NCI-H510A treated with DMSO at 0.1 percent for 48 hours (cell line): ENCODE results near the gene SERPINE2.

ENCODE experiments used
- DNase-seq: peaks from one replicate; lab custom pipeline; 2025; lab: John Stamatoyannopoulos, UW

SERPINE2 gene, protein sequence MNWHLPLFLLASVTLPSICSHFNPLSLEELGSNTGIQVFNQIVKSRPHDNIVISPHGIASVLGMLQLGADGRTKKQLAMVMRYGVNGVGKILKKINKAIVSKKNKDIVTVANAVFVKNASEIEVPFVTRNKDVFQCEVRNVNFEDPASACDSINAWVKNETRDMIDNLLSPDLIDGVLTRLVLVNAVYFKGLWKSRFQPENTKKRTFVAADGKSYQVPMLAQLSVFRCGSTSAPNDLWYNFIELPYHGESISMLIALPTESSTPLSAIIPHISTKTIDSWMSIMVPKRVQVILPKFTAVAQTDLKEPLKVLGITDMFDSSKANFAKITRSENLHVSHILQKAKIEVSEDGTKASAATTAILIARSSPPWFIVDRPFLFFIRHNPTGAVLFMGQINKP

DNA sequence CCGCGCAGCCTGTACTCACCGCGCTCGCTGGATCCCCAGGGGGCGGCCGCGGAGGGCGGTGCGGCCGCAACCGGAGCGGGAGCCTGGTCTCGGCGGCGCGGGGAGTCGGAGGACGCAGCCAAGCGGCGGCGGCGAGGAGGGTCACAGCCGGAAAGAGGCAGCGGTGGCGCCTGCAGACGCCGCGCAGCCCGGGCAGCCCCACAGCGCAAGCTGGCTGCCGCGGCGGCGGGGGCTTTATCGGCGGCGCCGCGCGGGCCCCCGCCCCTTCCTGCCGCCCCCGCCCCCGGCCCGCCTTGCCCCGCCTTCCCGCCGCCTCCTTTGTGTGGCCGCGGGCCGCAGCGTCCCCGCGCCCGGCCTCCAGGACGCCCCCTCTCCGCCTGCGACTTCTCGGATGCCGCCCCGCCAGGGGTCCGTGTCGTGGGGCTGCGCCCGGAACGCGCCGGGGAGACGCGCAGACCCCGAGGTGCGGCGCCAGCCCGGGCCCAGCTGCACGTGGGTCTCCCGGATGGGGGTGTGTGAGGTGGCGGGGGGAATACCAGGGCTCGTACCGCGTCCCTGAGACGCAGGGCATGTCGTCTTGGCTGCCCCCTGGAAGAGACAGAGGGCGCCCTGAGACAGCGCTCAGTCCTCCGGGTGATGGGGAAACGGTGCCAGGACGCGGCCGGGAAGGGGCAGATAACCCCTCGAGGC, at the start of gene SERPINE2:
TSS of gene SERPINE2 (minus strand) at position 207 of the 690 bp plus-strand sequence. CDS start 37,386 bp downstream, outside the sequence.
- DNase-seq, result peak; percentile 32

GRCh38 chr2:224086226-224086914, 47.3 kb upstream of the SERPINE2 start:
- DNase-seq, result no peak

DNA sequence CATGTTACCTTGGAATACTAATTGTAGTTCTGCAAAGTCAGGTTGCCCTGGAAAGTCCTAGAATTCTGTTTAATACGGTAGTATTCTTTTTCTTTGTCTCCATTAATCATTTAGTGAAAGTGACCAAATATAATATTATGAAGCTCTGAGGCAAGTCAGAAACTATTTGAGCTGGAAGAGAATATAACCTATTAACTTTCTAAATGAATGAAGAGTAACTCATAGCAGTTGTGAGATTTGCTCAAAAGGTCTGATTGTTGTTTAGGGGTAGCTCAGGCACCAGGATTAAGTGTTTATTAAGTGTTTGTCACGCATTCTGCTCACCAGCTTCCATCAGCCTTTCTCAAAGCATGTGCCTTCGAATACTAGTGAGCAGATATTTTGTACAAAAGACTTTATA, 46.7 kb upstream of the SERPINE2 start:
- DNase-seq, result no peak

DNA sequence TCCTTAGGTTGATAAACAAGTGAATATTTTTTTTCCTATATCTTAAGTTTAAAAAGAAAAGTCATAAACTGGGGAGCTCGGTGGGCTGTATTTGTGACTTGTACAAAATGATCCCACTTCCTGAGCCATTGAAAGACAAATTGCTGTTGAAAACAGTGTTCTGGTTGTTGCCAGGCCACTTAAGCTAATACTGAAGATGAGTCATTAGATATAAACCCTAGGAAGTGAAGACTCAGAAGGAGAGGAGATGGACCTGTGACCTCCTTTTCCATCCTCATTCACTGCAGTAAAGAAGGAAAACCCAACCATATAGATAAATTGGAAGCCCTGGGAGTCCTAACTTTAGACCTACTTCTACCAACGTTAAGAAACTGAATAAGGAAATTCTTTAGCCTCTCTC, 46.2 kb upstream of the SERPINE2 start:
- DNase-seq, result no peak

DNA sequence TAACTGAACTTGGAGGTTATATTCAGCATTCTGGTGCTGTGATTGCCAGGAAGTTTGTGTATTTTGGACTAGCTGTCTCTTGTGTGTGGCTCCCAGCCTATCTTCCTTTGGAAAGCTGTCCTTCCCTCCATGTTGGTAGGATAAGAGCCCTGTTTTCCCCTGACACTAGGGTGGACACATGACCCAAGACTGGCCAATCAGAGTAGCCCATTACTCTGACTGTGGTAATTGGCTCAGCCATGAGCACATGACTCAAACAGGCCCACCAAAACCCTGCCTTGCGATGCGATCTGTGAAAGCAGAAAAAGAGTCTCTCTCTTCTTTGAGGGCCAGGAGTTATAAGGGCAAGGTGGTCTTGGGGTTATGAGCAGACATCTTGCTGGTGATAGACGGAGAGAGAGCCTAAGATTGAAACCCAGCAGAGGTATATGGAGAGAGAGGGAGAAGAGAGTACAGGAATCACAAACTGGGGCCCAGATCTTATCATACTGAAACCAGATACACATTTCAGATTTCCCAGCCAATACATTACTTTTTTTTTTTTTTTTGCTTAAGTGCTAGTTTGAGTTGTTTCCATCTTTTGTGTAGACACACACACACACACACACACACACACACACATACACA, 45.3 kb upstream of the SERPINE2 start:
- DNase-seq, result no peak

DNA sequence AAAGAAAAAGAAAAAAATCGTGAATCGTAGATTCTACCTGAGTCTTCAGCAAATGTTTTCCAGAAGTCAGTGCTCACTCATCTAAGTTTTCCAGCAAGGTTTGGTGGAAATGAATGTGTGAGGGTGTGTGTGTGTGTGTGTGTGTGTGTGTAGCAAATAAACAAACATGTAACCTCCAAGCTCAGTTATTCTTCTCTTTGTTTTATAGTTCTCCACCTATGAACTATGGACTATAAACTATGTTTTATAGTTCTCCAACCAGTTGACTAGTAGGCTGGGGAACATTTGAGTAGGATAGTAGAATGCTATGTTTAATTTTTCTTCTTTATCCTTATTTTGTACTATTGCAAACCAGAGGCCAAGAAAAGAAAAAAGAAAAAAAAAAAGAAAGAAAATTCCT, 44.6 kb upstream of the SERPINE2 start:
- DNase-seq, result no peak

DNA sequence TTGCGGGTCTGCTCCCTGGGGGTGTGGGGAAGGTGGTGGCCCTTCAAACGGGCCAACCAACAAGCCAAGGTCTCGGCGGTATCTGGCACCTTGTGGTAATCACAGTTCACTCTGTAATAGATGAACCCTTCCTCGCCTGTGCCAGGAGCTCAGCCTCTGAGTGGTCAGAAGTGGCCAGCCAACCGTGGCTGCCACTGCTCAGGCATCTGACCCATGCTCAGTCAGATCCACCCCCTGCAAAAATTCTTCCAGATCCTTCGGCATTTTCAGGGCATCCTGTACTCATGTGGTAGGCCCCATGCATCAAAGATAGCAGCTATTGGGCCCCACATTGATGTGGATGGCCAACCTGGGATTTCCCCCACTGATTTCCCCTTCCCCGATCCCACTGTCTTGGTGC, 39.6 kb upstream of the SERPINE2 start:
- DNase-seq, result no peak

GRCh38 chr2:224077773-224078507, 38.9 kb upstream of the SERPINE2 start:
- no peak for DNase-seq

- no peak for DNase-seq
Observed at GRCh38 chr2:224075588-224075987, 36.5 kb upstream of the SERPINE2 start.

- DNase-seq, result no peak
Observed at GRCh38 chr2:224073676-224074075, 34.6 kb upstream of the SERPINE2 start.

DNA sequence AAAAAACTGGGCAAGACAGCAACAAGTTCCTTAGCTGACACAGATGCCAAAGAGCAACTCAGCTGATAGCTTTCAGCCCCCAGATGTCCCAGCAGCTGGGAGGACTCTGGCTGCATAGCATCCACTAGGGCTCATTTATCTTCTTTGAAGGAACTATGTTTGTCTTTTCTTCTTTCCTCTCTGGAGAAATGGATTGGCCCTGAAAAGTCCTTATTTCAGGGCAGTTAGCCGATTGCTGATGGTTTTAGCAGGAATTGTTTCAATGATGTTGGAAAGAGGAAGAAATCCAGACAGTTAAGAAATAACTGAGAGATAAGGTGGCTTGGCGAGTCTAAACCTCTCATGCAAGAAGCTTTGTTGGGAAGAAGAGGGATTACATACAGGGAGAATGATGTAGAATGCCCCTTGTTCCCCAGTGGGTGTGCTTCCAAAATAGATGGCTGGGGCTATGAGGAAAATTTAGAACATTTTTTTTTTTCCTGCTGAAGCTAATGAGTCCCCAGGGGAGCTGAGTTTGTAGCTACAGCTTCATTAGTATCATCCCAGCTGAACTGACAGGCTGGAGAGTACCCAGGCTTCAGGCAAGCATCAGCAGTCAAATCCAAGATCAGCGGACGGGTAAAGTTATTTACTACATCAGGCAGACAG, 33.6 kb upstream of the SERPINE2 start:
- no peak for DNase-seq

DNA sequence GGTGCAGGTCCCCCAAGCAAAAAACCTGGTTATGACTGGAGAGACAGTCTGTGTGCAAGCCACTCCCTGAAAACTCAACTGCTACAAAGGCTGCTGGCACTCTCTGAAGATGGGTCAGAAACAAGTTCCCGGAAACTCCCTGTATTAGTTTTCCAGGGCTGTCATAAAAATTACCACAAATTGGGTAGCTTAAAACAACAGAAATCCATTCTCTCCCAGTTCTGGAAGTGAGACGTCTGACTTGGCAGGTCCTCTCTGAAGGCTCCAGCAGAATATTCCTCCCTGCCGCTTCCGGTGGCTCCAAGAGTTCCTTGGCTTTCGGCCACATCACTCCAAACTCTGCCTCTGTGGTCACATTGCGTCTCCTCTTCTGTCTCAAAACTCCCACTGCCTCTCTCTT, 30.1 kb upstream of the SERPINE2 start:
- no peak for DNase-seq

DNA sequence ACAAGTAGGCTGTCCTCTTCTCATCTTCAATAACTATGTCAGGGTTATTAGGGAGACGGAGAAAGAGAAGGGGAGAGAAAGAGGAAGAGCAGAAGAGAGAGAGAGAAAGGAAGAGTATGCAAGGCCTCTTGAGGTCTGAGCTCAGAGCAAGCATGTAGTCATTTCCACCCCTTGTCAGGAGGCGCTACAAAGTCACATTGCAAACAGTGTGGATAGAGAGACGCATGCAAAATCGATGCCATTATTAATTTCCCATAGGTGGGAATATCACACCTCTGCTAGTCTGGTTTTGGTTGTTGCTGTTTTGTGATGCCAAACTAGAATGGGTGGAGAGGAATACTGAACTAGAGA, 24.2 kb upstream of the SERPINE2 start:
- no peak for DNase-seq

GRCh38 chr2:224062481-224063297, 23.6 kb upstream of the SERPINE2 start:
- no peak for DNase-seq

- no peak for DNase-seq
Observed at GRCh38 chr2:224060783-224061482, 21.8 kb upstream of the SERPINE2 start.

DNA sequence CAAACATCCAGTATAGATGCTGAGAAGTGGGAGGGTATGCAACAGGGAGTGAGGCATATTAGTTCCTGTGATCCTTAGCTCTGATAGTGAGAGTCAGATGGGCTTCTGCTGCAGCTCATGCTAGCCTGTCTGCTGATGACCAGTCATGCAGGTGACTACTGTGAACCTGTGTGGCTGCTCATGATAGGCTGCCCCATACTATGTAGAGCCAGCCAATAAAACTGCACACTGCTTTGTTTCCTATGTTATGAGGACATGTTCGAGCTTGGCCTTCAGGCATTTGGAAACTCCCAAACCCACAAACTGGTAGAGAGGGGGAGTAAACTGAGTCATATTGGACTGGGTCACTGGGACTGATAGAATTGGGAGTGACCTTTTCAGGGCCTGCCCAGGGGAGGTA, 20.1 kb upstream of the SERPINE2 start:
- no peak for DNase-seq

- no peak for DNase-seq
Observed at GRCh38 chr2:224058048-224058775, 19.1 kb upstream of the SERPINE2 start.

- DNase-seq, result no peak
Observed at GRCh38 chr2:224056889-224057288, 17.8 kb upstream of the SERPINE2 start.

DNA sequence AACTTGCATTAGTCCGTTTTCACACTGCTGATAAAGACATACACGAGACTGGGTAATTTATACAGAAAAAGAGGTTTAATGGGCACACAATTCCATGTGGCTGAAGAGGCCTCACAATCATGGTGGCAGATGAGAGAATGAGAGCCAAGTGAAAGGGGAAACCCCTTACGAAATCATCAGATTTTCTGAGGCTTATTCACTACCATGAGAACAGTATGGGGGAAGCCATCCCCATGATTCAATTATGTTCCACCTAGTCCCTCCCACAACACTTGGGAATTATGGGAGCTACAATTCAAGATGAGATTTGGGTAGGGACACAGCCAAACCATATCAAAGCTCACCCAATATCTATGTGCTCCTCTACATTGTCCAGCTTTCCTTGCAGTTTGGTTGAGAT, 16.0 kb upstream of the SERPINE2 start:
- DNase-seq, result no peak
